Caco-2 (cell line): ENCODE data around the gene STOX1. TPM values are rescaled to one million over a fixed set of nuclear protein-coding genes. Genes with fewer than 3 reads are reported as not detected.

Experiments
- BruUV-seq: library from RNA; stranded (reverse); fragments of 400-500 nt; replicated peaks from 2 replicates; lab custom pipeline; 2021; lab: Mats Ljungman, UMichigan
- CTCF ChIA-PET: fragments of 300-600 bp; sonication (Branson Sonifier 250); formaldehyde crosslinking; loops from one replicate; lab custom pipeline; 2022; ENCODE audit warnings: antibody characterized with exemption; lab: Charles Lee
- POLR2A ChIA-PET: fragments of 300-600 bp; sonication (Branson Sonifier 250); formaldehyde crosslinking; loops from one replicate; lab custom pipeline; 2022; ENCODE audit warnings: antibody characterized with exemption; lab: Charles Lee
- DNase-seq, 2 experiments: peaks; one replicate each; pipeline versions ENCODE4 v3.0.0 to v3.0.0-alpha.2; 2020 to 2022
- H3K27me3 ChIP-seq: replicated peaks from 2 replicates; pipeline ENCODE4 v1.6.0; 2011; ENCODE audit warnings: low read length; ENCODE audit not compliant: control insufficient read depth, insufficient read depth
- H3K36me3 ChIP-seq: 2 replicates; pipeline ENCODE4 v1.5.1; 2011; ENCODE audit warnings: low read length; ENCODE audit not compliant: control insufficient read depth, insufficient read depth
- H3K4me1 ChIP-seq: fragments of 250-450 bp; sonication (Bioruptor Pico); 2 replicates; pipeline ENCODE4 v1.5.1; 2020; ENCODE audit warnings: mild to moderate bottlenecking
- H3K4me3 ChIP-seq: 2 replicates; pipeline ENCODE4 v1.5.1; 2011; ENCODE audit warnings: low read depth, mild to moderate bottlenecking, control low read depth, low read length
- H3K9me3 ChIP-seq: fragments of 250-450 bp; sonication (Bioruptor Pico); 2 replicates; pipeline ENCODE4 v1.5.1; 2020; ENCODE audit warnings: mild to moderate bottlenecking, moderate library complexity
- H3K27ac Mint-ChIP-seq: one replicate; pipeline ENCODE4 v1.8.0; 2022; ENCODE audit warnings: mixed read lengths; ENCODE audit not compliant: unreplicated experiment
- H3K27me3 Mint-ChIP-seq: one replicate; pipeline ENCODE4 v1.8.0; 2022; ENCODE audit warnings: mixed read lengths; ENCODE audit not compliant: insufficient read depth, unreplicated experiment
- H3K36me3 Mint-ChIP-seq: one replicate; pipeline ENCODE4 v1.8.0; 2022; ENCODE audit warnings: mild to moderate bottlenecking, mixed read lengths; ENCODE audit not compliant: insufficient read depth, unreplicated experiment
- H3K4me1 Mint-ChIP-seq: one replicate; pipeline ENCODE4 v1.8.0; 2022; ENCODE audit warnings: low read depth, mixed read lengths; ENCODE audit not compliant: unreplicated experiment
- H3K4me3 Mint-ChIP-seq: one replicate; pipeline ENCODE4 v1.8.0; 2022; ENCODE audit warnings: mild to moderate bottlenecking, moderate library complexity, mixed read lengths; ENCODE audit not compliant: unreplicated experiment
- H3K9me3 Mint-ChIP-seq: one replicate; pipeline ENCODE4 v1.8.0; 2022; ENCODE audit warnings: mixed read lengths; ENCODE audit not compliant: unreplicated experiment
- intact Hi-C: fragments of 100-400 bp; cut with micrococcal nuclease; formaldehyde crosslinking; loops from one replicate; pipeline ENCODE4 v1.10.0; 2022; ENCODE audit not compliant: unreplicated experiment
- total RNA-seq: library from RNA; stranded (reverse); gene quantifications from 2 replicates; pipeline ENCODE4 v1.2.3, GENCODE V29; 2022
- TF ChIP-seq, protein P1 (sequence below), 2 experiments: fragments of 200-600 bp in 1 of 2; IDR thresholded peaks; 1 replicate in 1 of 2; 2 replicates in 1 of 2; pipeline versions ENCODE4 v1.5.1 to v1.8.0; 2011 to 2022; ENCODE audit warnings: antibody characterized with exemption in 1 of 2, control low read depth in 1 of 2, inconsistent platforms in 1 of 2, low read depth in 1 of 2, low read length in 1 of 2, mild to moderate bottlenecking in 1 of 2, moderate library complexity in 1 of 2; ENCODE audit not compliant: insufficient read depth in 1 of 2, severe bottlenecking in 1 of 2, unreplicated experiment in 1 of 2

The STOX1 gene
- total RNA-seq, 1 experiment from 2014 or later, result 8.5 TPM

DNA sequence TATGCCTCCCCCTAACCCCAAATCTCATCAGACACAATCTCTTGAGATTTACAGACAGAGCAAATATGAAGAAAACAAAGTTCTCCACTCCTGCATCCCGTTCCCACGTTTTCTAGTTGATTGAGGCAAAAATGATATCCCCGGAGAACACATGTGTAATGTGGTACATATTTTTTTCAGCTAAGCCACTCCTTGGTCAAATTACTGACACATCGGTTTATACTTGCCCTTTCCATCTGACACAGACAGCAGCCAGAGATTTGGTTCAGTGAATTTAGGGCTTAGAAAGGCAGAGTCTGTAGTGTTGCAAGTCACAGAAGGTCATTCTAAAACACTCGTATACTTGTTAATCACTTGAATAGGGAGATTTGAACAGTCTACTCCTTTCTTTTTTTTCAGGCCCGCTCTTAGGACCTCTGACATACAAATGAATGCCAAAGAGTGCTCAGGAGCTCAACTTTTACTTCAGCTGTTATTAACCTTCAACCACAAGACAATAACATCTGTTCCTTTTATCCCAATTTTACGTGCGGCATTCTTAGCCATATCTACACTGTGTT is 71.9 kb downstream of the STOX1 start:
- Mint-ChIP-seq H3K27me3 (no peaks in the 10 kb centered on the region), H3K4me1 (peaks cover 37% of the 10 kb centered on the region), H3K36me3 (peaks cover 27% of the 10 kb centered on the region), H3K27ac (peak overlapping the region; percentile 99), H3K4me3 (peak overlapping the region; percentile 96), H3K9me3 (no peaks in the 10 kb centered on the region)
- peaks cover 12% of the 10 kb centered on the region for H3K4me1 ChIP-seq
- no TSS peak for BruUV-seq
- H3K27me3 ChIP-seq, result no peaks in the 10 kb centered on the region
- no peaks in the 10 kb centered on the region for H3K9me3 ChIP-seq
- CTCF ChIA-PET, result interaction anchor here (2.6 kb wide), 1 partner anchor 72 kb away, joined by 16 read pairs; the partner anchor contains the start of gene STOX1
- DNase-seq, result no peak
- POLR2A ChIA-PET, result interaction anchor here (3.3 kb wide), 1 partner anchor 72 kb away, joined by 45 read pairs; the partner anchor contains the start of gene STOX1
- intact Hi-C loops, result loop anchor here (5.0 kb wide), 1 partner anchor 427 kb away; the partner anchor contains the start of gene DNA2
- H3K36me3 ChIP-seq, result no peaks in the 10 kb centered on the region
- H3K4me3 ChIP-seq, result no peak overlapping the region
- TF ChIP-seq, protein P1, sequence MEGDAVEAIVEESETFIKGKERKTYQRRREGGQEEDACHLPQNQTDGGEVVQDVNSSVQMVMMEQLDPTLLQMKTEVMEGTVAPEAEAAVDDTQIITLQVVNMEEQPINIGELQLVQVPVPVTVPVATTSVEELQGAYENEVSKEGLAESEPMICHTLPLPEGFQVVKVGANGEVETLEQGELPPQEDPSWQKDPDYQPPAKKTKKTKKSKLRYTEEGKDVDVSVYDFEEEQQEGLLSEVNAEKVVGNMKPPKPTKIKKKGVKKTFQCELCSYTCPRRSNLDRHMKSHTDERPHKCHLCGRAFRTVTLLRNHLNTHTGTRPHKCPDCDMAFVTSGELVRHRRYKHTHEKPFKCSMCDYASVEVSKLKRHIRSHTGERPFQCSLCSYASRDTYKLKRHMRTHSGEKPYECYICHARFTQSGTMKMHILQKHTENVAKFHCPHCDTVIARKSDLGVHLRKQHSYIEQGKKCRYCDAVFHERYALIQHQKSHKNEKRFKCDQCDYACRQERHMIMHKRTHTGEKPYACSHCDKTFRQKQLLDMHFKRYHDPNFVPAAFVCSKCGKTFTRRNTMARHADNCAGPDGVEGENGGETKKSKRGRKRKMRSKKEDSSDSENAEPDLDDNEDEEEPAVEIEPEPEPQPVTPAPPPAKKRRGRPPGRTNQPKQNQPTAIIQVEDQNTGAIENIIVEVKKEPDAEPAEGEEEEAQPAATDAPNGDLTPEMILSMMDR (IDR thresholded peaks at IDR 0.05; ENCODE audit: insufficient read depth in 1 of 2, low read depth in 1 of 2, low read length in 1 of 2, severe bottlenecking in 1 of 2, unreplicated experiment in 1 of 2), result no peak

DNA sequence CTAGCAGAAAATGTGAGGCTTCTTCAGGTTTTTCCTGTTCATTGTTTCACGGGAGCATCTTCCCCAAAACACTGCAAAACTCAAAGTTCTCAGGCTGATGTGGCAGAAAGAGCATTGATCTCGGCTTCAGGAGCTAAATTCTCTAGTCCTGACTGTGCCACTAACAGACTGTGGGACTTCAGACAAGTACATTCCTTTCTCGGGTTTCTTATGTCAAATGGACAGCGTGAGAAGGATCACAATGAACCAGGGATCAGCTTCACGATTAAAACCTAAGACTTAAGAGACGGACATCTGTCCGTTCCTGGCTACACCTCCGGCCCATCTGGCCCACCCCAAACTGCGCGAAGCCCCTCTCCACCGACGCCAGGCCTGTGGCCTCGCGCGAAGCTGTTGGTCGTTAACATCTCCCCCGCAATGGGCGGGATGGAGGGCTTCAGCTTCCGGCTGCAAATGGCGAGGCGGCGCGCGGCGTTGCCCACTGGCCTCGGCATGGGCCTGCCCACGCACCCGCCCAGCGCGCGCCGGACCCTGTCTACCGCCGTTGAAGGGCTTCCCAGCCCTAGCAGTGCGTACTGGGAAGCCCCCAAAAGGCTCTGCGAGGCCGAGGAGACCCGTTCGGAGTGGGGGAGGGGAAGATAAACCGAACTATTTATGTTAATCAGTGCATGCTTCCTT is 73.2 kb downstream of the STOX1 start:
- BruUV-seq, result TSS peak; percentile 94
- TF ChIP-seq, protein P1 (IDR thresholded peaks at IDR 0.05; ENCODE audit: insufficient read depth in 1 of 2, low read depth in 1 of 2, low read length in 1 of 2, severe bottlenecking in 1 of 2, unreplicated experiment in 1 of 2), result no peak
- H3K4me3 Mint-ChIP-seq, result peak overlapping the region; percentile 96
- Histone ChIP-seq H3K4me1 (peaks cover 12% of the 10 kb centered on the region), H3K27me3 (no peaks in the 10 kb centered on the region), H3K4me3 (peak overlapping the region; percentile 67), H3K36me3 (no peaks in the 10 kb centered on the region), H3K9me3 (no peaks in the 10 kb centered on the region)
- H3K27me3 Mint-ChIP-seq, result no peaks in the 10 kb centered on the region
- CTCF ChIA-PET, result interaction anchor here (0.5 to 2.6 kb wide), 8 partner anchors 55 to 221 kb away, joined by 3 to 16 read pairs (median 4); partner anchors contain the start of gene STOX1
- H3K27ac Mint-ChIP-seq, result peak overlapping the region; percentile 99
- intact Hi-C loops, result loop anchor here (1.0 kb wide), 3 partner anchors 56 to 193 kb away; partner anchors contain the start of genes CCAR1 and DDX21
- no peak for DNase-seq
- POLR2A ChIA-PET, result interaction anchor here (0.5 to 3.3 kb wide), 12 partner anchors 10 to 885 kb away, joined by 3 to 45 read pairs (median 4); partner anchors contain the start of genes CCAR1 and STOX1
- peaks cover 31% of the 10 kb centered on the region for H3K36me3 Mint-ChIP-seq
- peaks cover 40% of the 10 kb centered on the region for H3K4me1 Mint-ChIP-seq
- H3K9me3 Mint-ChIP-seq, result no peaks in the 10 kb centered on the region
